Naive thymus-derived CD8-positive, alpha-beta T cell (primary cell): ENCODE data around the gene GALNT2. TPM values are rescaled to one million over a fixed set of nuclear protein-coding genes. Genes with fewer than 3 reads are reported as not detected.

Experiments used
- ATAC-seq, 2 donors: fragments of 150-1000 bp; cut with Tn5 transposase in 1 of 2; sonication (Bioruptor Pico), chemical (Tn5 transposase) in 1 of 2; 1 replicate in 1 of 2; 2 replicates in 1 of 2; pipeline ENCODE4 v1.10.0; 2021; ENCODE audit warnings: mild to moderate bottlenecking in 2 of 2, moderate library complexity in 2 of 2
- POLR2A ChIA-PET: fragments of 350-600 bp; sonication (Branson Sonifier 250); formaldehyde crosslinking; loops from one replicate; lab custom pipeline; 2021; ENCODE audit warnings: antibody characterized with exemption; lab: Charles Lee
- DNase-seq, 10 donors: peaks; one replicate each; pipeline versions ENCODE4 v3.0.0 to v3.0.0-alpha.2; 2020 to 2022
- H3K27ac Mint-ChIP-seq, 10 donors: one replicate each; pipeline ENCODE4 v1.8.0; 2020 to 2022; ENCODE audit warnings: mild to moderate bottlenecking in 10 of 10, mixed read lengths in 10 of 10, moderate library complexity in 4 of 10, inconsistent platforms in 1 of 10
- H3K27me3 Mint-ChIP-seq, 5 donors: one replicate each; pipeline ENCODE4 v1.8.0; 2021 to 2022; ENCODE audit warnings: mixed read lengths in 5 of 5
- H3K36me3 Mint-ChIP-seq, 3 donors: one replicate each; pipeline ENCODE4 v1.8.0; 2020 to 2022; ENCODE audit warnings: mixed read lengths in 3 of 3, mild to moderate bottlenecking in 2 of 3, inconsistent platforms in 1 of 3
- H3K4me1 Mint-ChIP-seq, 4 donors: one replicate each; pipeline ENCODE4 v1.8.0; 2021 to 2022; ENCODE audit warnings: mixed read lengths in 4 of 4
- H3K4me3 Mint-ChIP-seq, 10 donors: one replicate each; pipeline ENCODE4 v1.8.0; 2020 to 2022; ENCODE audit warnings: mild to moderate bottlenecking in 10 of 10, mixed read lengths in 10 of 10, moderate library complexity in 6 of 10, inconsistent platforms in 1 of 10
- H3K9me3 Mint-ChIP-seq, 9 donors: one replicate each; pipeline ENCODE4 v1.8.0; 2020 to 2022; ENCODE audit warnings: mixed read lengths in 9 of 9, mild to moderate bottlenecking in 3 of 9, inconsistent platforms in 1 of 9, moderate library complexity in 1 of 9
- polyA plus RNA-seq, 3 donors: library from polyadenylated mRNA; unstranded; fragments of 300-500 nt; fragmentation: Illumina TruSeq; gene quantifications; one replicate each; pipeline ENCODE4 v1.2.3, GENCODE V29; 2021
- total RNA-seq, 8 experiments: library from RNA in 2 of 8; stranded (reverse) in 2 of 8; gene quantifications; one replicate each; pipeline ENCODE4 v1.2.3 and lab custom pipeline; 2021 to 2026

GALNT2 gene
- total and polyA plus RNA-seq, 5 experiments from 2014 or later = 10.7 to 22.2 (median 15.3) TPM

DNA sequence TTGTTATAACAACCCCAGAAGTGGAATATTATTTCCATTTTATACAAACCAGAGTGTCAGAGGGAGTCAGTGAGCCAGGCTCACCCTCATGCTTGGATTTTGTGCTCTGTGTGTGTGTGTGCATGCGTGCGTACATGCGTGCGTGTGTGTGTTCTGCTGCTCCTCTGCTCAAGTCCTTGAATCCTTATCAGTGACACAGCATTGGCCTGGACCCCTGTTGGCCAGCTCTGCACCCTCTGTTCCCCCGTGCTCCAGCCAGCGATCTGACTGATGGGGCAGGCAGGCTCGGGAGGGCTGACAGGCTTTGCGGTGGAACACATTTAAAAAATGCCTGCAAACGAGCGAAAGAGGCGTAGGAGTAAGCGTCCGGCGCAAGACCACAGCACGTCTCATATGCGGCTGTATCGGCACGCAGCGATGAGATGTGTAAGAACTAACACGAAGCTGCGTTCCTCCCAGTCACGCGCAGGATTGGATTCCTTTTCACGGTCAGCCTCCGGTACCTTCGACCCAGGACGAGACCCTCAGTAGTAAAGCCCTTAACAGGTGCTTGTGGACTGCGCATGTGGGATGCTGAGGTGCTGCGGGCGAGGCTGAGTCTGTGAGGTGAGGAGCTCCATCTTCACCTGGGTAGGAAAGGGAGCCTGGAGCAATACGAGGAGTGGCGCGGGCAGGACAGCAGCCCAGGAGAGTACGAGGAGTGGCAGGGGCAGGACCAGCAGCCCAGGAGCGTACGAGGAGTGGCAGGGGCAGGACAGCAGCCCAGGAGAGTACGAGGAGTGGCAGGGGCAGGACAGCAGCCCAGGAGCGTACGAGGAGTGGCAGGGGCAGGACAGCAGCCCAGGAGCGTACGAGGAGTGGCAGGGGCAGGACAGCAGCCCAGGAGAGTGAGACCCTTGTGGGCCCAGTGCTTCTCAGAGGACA lies 130.9 kb downstream of the GALNT2 start:
- DNase-seq = no peak
- Mint-ChIP-seq H3K36me3 (peaks cover under 1 to 33% (median 13%) of the 10 kb centered on the region in 3 donors), H3K4me3 (no peak overlapping the region), H3K4me1 (peaks cover 5 to 38% (median 19%) of the 10 kb centered on the region in 4 donors), H3K27me3 (no peaks in the 10 kb centered on the region), H3K27ac (peak overlapping the region in 2 of 10 donors; percentile 17 to 67), H3K9me3 (no peaks in the 10 kb centered on the region)
- no peak for ATAC-seq
- POLR2A ChIA-PET = no interaction called here

DNA sequence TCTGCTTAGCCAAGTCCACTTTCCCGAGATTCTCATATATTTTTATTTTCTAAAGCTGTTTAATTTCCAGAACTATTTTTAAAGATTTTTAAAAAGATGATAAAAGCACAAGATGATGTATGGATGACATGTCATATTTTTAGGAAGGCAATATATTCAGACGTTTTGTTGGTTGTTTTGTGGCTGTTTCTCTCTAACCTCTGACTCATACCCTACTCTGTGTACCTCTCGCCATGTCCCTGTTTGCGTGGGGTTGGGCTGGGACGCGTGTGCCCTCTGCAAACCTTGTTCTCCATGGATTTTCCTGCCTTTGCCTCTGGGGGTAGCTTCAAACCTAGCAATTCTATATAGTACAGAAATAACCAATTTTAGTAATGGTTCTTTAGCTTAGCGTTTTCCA lies 132.0 kb downstream of the GALNT2 start:
- no peak overlapping the region for H3K4me3 Mint-ChIP-seq
- H3K4me1 Mint-ChIP-seq = peaks cover 0 to 38% (median 14%) of the 10 kb centered on the region in 4 donors
- no peaks in the 10 kb centered on the region for H3K27me3 Mint-ChIP-seq
- peak overlapping the region in 1 of 10 donors; percentile 62 for H3K27ac Mint-ChIP-seq
- no peak for DNase-seq
- no peak for ATAC-seq
- H3K9me3 Mint-ChIP-seq = no peaks in the 10 kb centered on the region
- POLR2A ChIA-PET = no interaction called here
- peaks cover 8 to 39% (median 18%) of the 10 kb centered on the region in 3 donors for H3K36me3 Mint-ChIP-seq

DNA sequence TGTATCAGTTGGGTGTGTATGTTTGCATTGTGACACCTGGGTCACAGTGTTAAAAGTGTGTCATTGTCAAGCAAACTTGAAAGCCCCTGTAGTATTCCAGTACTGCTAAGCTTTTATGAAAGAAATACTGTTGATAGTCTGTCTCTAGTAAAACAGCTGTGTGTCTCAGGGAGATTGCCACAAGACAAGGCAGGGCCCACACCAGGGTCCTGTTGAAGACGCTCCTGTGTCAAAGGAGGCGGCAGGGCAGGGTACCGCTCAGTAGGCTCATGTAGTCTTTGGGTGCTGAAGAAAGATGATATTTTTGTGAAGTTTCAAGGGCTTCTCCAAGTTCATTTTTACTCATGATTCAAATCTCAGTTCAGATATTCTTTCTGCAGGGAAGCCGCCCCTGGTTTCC lies 132.5 kb downstream of the GALNT2 start:
- Mint-ChIP-seq H3K4me1 (peaks cover 0 to 34% (median 14%) of the 10 kb centered on the region in 4 donors), H3K9me3 (no peaks in the 10 kb centered on the region), H3K27me3 (no peaks in the 10 kb centered on the region), H3K27ac (no peak overlapping the region), H3K4me3 (no peak overlapping the region), H3K36me3 (peaks cover 9 to 44% (median 18%) of the 10 kb centered on the region in 3 donors)
- POLR2A ChIA-PET = no interaction called here
- DNase-seq (no peak), ATAC-seq (no peak)

DNA sequence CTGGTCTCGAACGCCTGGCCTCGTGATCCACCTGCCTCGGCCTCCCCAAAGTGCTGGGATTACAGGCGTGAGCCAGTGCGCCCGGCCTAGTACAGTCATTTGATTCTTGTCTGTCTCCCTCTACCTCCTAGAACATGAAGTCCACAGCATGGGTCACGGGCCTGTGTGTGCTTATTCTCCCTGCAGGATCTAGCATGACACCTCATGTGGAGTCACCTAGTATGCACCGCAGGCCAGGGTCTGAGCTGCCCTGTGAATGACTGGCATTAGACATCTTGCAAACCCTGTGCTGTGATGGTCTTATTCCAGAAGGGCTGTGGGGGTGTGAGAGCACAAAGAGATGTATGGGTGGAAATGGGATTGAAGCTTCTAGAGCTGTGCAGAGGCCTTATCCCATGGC lies 133.2 kb downstream of the GALNT2 start:
- H3K27ac Mint-ChIP-seq = peak overlapping the region in 1 of 10 donors; percentile 40
- DNase-seq (no peak), ATAC-seq (no peak)
- no peaks in the 10 kb centered on the region for H3K9me3 Mint-ChIP-seq
- no peak overlapping the region for H3K4me3 Mint-ChIP-seq
- H3K36me3 Mint-ChIP-seq = peaks cover 13 to 48% (median 19%) of the 10 kb centered on the region in 3 donors
- H3K4me1 Mint-ChIP-seq = peaks cover 2 to 31% (median 9%) of the 10 kb centered on the region in 4 donors
- H3K27me3 Mint-ChIP-seq = no peaks in the 10 kb centered on the region
- POLR2A ChIA-PET = no interaction called here

DNA sequence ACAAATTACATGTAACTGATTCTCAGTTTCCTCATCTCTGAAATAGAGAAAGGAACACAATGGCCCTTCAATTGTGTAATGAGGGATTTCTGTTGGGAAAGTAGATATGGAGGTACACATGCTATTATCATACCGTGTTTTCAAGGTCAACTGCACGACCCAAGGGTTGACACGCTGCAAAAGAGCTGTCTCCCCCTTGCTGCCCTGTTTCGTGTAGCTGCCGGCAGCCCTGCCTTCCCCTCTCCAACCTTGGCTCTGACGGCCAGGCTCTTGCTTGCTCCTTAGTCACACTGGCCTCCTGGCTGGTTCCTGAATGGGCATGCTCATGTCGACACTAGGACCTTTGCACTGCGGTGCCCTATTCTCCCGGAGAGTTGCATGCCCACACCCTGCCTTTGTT lies 134.4 kb downstream of the GALNT2 start:
- POLR2A ChIA-PET = no interaction called here
- H3K9me3 Mint-ChIP-seq = no peaks in the 10 kb centered on the region
- DNase-seq = no peak
- ATAC-seq = no peak
- peaks cover 13 to 58% (median 17%) of the 10 kb centered on the region in 3 donors for H3K36me3 Mint-ChIP-seq
- peaks cover 2 to 23% (median 7%) of the 10 kb centered on the region in 4 donors for H3K4me1 Mint-ChIP-seq
- peak overlapping the region in 1 of 10 donors; percentile 21 for H3K27ac Mint-ChIP-seq
- no peak overlapping the region for H3K4me3 Mint-ChIP-seq
- H3K27me3 Mint-ChIP-seq = no peaks in the 10 kb centered on the region

DNA sequence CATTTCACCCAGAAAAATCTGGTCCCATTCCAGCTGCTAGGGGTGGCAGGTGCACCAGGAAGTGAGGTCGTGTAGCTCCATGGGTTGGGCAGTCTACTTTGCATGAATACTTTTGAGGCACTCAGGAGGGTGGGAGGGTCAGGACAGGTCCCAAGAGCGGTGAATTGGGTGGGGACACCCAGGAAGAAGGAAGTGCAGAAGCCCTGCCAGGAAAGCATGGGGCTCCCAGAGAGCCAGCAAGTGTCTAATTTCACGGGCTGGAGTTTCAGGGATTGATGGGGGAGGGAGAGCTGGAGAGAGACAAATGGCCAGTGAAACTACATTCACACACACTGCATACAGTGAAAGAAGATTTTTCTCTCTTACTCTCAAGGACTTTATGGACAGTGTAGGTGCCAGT lies 137.8 kb downstream of the GALNT2 start:
- DNase-seq (no peak), ATAC-seq (no peak)
- no peak overlapping the region for H3K4me3 Mint-ChIP-seq
- H3K4me1 Mint-ChIP-seq = peaks cover 17 to 34% (median 24%) of the 10 kb centered on the region in 4 donors
- H3K27ac Mint-ChIP-seq = peak overlapping the region in 3 of 10 donors; percentile 3 to 79 (median 20)
- peaks cover 13 to 59% (median 19%) of the 10 kb centered on the region in 3 donors for H3K36me3 Mint-ChIP-seq
- no peaks in the 10 kb centered on the region for H3K27me3 Mint-ChIP-seq
- POLR2A ChIA-PET = no interaction called here
- no peaks in the 10 kb centered on the region for H3K9me3 Mint-ChIP-seq

DNA sequence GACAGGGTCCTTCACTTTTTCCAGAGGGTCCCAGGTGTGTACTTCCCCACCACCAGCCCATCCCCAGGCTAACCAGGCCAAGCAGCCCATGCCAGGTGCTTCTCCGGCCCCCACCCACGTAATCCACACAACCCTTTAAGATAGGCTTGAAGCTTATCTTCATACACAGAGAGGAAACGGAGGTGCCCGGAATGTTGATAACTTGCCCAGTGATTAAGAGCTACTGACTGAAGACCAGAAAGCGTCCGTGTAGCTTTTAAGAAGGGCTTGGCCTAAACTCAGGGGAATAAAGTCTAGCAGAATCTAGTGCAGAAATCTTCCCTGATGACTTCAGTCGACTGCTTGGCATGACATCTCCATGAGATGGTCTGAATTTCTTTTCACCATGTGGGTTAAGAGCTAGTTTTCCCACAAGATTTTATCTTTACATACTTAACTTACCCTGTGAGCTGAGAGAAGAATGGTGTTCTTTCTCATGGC lies 138.7 kb downstream of the GALNT2 start:
- ATAC-seq = no peak
- POLR2A ChIA-PET = no interaction called here
- Mint-ChIP-seq H3K4me1 (peaks cover 18 to 36% (median 27%) of the 10 kb centered on the region in 4 donors), H3K9me3 (no peaks in the 10 kb centered on the region), H3K4me3 (no peak overlapping the region), H3K27ac (no peak overlapping the region), H3K36me3 (peaks cover 16 to 58% (median 17%) of the 10 kb centered on the region in 3 donors), H3K27me3 (no peaks in the 10 kb centered on the region)
- no peak for DNase-seq

DNA sequence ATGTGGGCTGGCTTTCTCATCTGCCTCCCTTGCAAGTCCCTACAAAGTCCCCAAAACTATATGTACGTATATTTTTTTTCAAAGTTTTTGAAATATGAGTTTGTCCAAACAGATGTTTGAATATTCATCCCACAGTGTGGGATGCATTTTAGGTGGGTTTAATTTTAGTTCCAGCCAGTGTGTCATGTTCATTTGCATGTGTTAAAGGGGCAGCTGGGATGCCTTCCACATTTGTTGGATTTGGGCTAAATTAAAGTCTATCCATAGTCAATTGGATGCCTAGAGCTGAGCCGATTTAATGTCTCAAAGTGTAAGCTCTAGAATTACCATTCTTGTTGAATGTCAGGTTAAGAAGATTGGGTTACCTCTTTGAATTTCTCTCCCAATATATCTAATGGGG lies 139.2 kb downstream of the GALNT2 start:
- H3K36me3 Mint-ChIP-seq = peaks cover 14 to 54% (median 18%) of the 10 kb centered on the region in 3 donors
- H3K27ac Mint-ChIP-seq = no peak overlapping the region
- POLR2A ChIA-PET = no interaction called here

DNA sequence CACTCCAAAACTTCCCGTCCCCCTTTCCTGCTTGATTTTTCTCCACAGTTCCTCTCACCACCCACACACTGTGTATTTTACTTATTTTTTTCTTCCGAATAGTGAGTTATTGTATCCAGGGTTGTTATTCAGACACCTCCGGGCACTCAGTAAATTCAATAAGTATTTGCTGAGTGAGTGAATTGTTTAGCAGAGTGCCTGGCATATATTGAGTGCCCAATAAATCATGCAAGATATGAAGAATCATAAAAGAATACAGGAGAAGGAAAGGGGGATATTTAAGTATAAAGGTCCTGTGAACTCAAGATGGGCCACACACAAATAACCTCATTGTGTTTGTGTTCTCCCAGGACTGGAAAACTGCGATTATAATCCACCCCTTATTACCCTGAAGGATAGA lies 139.9 kb downstream of the GALNT2 start:
- no peak overlapping the region for H3K4me3 Mint-ChIP-seq
- DNase-seq (no peak), ATAC-seq (no peak)
- H3K27me3 Mint-ChIP-seq = no peaks in the 10 kb centered on the region
- peak overlapping the region in 3 of 10 donors; percentile 10 to 64 (median 26) for H3K27ac Mint-ChIP-seq
- POLR2A ChIA-PET = no interaction called here
- no peaks in the 10 kb centered on the region for H3K9me3 Mint-ChIP-seq
- H3K4me1 Mint-ChIP-seq = peaks cover 20 to 48% (median 31%) of the 10 kb centered on the region in 4 donors
- peaks cover 14 to 50% (median 18%) of the 10 kb centered on the region in 3 donors for H3K36me3 Mint-ChIP-seq

More for the DNA sequence above, 139.2 kb downstream of the GALNT2 start:
- DNase-seq (no peak), ATAC-seq (no peak)
- Mint-ChIP-seq H3K27me3 (no peaks in the 10 kb centered on the region), H3K4me1 (peaks cover 18 to 41% (median 27%) of the 10 kb centered on the region in 4 donors), H3K4me3 (no peak overlapping the region), H3K9me3 (no peaks in the 10 kb centered on the region)

DNA sequence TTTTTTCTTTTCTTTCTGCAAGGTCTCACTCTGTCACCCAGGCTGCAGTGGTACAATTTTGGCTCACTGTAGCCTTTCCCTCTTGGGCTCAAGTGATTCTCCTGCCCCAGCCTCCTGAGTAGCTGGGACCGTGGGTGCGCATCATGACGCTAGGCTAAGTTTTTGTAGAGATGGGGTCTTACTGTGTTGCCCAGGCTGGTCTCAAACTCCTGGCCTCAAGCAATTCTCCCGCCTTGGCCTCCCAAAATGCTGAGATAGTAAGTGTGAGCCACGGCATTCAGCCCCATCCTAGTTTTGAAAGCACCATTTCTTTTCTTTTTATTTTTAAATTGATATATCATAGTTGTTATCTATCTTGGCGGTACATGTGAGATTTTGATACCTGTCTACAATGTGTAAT lies 140.6 kb downstream of the GALNT2 start:
- Mint-ChIP-seq H3K27ac (peak overlapping the region in 5 of 10 donors; percentile 8 to 81 (median 62)), H3K4me3 (peak overlapping the region in 1 of 10 donors; percentile 19), H3K27me3 (no peaks in the 10 kb centered on the region), H3K36me3 (peaks cover 14 to 44% (median 18%) of the 10 kb centered on the region in 3 donors), H3K4me1 (peaks cover 19 to 55% (median 37%) of the 10 kb centered on the region in 4 donors), H3K9me3 (no peaks in the 10 kb centered on the region)
- no peak for DNase-seq
- no peak for ATAC-seq
- POLR2A ChIA-PET = no interaction called here

DNA sequence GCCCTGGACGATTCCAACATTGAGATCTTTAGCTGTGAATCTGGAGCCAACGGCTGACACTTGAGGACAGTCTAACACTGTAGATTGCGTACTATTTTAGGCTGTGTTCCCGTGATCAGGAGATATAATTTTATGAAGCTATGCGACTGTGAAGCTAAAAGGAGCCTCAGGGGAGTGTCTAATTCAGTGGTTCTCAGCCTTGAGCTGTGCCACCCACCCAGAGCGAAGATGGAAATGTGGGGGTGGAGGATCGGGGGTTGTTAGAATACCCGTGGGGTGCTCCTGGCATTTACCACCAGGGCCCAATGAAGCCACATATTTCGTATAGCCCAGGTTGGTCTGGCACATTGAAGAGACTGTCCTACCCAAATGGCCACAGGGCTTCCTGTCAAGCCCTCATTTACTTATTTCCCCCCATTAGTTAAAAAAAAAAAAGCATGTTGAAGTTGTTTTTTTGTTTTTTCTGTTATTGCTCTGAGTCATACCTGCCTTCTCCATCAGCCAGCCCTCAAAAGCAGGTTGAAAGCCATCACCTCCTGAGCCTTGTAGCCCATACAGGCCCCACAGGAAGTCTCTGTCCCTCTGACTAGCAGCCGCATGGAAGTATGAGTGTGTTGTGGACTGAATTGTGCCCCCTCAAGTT lies 141.7 kb downstream of the GALNT2 start:
- peak in 2 of 10 donors; percentile 7 to 17 for DNase-seq
- Mint-ChIP-seq H3K9me3 (no peaks in the 10 kb centered on the region), H3K4me3 (peak overlapping the region in 3 of 10 donors; percentile 10 to 52 (median 19)), H3K36me3 (peaks cover 7 to 33% (median 14%) of the 10 kb centered on the region in 3 donors), H3K27me3 (no peaks in the 10 kb centered on the region), H3K4me1 (peaks cover 21 to 66% (median 38%) of the 10 kb centered on the region in 4 donors), H3K27ac (peak overlapping the region; percentile 62 to 91 (median 76))
- POLR2A ChIA-PET = no interaction called here
- ATAC-seq = peak; percentile 57 to 80

DNA sequence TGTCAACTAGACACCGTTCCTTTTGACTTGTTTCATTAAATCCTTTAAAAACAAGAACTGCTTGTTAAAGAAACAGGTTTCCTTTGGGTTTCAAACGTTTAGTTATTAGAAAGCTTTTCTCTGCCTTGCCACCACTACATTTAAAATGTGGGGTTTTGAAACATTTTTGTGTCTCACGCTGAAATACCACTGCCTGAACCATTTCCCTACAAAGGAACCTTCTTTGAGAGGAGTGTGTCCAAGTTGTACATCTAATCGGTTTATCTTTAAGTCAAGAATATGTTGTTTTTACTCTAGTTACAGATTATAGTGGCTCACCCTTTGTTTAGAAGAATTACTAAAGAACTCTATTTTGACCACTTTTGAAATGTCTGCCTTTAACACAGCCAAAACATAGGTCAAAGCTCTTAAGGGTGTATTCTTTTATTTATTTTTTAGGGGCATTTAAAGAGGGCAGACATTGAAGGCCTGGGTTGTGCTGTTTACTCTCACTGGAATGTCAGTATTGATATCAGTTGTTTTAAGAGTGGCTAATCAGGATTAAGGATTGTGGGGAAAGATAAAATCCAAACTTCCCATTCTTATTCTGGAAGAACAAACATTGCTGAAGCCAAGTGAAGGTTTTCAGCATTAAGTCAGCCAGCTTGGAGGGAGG lies 143.4 kb downstream of the GALNT2 start:
- Mint-ChIP-seq H3K9me3 (no peaks in the 10 kb centered on the region), H3K36me3 (peaks cover 6 to 22% (median 10%) of the 10 kb centered on the region in 3 donors), H3K4me1 (peaks cover 26 to 79% (median 40%) of the 10 kb centered on the region in 4 donors), H3K27me3 (no peaks in the 10 kb centered on the region), H3K27ac (peak overlapping the region in 2 of 10 donors; percentile 11 to 81), H3K4me3 (no peak overlapping the region)
- POLR2A ChIA-PET = no interaction called here
- ATAC-seq (no peak), DNase-seq (no peak)
